LNCaP clone FGC (cell line): ENCODE data around the gene KDELR3.

Experiments used
- DNase-seq: peaks from one replicate; pipeline ENCODE4 v3.0.0-alpha.2; 2011; ENCODE audit warnings: low read depth
- H3K4me3 ChIP-seq: 2 replicates; pipeline ENCODE4 v1.5.1; 2011; ENCODE audit warnings: mild to moderate bottlenecking, low read depth, low read length, control low read depth
- CTCF ChIP-seq: IDR thresholded peaks from 2 replicates; pipeline ENCODE4 v1.5.1; 2012; ENCODE audit warnings: mild to moderate bottlenecking; ENCODE audit not compliant: control insufficient read depth, insufficient read depth; ENCODE audit errors: extremely low read depth

The KDELR3 gene

DNA sequence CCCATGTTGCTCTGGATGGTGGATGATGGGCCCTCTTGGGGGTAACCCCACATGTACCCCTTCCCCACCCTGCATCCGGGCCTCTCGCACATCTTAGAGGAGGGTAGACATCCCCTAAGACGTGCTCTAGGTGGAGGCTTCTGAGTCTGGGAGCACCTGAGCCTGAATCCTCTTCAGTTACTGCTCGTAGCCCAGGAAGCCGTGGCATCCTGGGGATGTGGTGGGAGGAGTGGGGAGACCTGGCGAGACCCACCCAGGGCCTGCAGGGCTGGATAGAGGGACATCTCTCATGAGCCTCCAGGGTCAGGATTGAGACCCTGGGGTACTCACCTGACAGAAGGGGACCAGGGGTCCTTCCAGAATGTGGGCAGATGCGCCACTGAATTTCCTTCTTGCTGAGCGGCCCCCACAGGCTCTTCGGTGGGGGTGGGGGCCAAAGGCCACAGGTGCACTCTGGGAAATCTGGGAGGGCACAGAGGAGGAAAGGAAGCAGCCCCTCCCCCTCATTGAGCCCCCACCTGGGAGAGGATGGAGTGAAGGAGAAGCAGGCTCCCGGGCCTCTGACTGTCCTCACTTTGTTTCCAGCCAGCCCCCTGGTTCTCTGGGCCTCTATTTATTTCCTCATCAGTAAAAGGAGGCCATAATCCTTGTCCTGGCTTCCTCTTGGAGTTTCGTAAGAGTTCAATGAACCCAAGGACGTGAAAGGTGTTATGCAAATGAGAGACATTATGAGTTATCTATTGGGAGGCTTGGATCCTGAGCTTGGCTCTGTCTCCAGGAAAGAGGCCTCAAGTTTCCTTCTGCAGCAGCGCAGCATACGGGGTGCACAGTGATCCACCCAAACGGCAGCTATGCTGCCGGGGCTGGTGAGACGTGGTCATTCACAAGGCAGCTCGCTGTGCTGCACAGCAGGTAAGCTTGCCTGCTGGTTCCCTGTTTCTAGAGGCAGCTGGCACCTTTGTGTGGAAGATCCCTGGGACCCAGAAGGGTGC lies 44.1 kb upstream of the KDELR3 start:
- TF ChIP-seq CTCF, result no peak
- H3K4me3 ChIP-seq, result no peak overlapping the region
- DNase-seq, result no peak

DNA sequence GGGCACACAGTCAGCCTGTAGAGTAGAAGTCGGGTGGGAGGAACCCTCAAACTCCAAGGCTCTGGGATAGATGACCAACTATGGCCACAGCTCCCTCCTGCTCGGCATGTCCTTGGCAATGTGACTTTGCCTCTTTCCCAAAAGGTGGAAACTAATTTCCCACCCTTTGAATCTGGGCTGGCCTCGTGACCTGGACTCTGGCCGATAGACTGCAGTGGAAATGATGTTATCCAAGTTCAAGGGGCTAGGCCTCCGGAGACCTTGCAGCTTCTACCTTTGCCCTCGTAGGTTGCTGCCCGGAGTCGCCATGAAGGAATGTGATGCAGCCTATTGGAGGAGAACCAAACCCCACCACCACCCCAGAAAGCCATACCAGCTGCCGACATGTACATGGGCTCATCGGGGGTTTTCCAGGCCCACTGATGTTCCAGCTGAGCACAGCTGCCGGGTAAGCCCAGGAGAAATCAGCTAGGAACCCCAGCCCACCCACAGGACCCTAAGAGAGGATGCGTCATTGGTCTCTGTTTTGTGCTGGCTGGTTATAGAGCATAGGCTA lies 43.3 kb upstream of the KDELR3 start:
- no peak overlapping the region for H3K4me3 ChIP-seq
- DNase-seq, result no peak
- no peak for TF ChIP-seq CTCF

DNA sequence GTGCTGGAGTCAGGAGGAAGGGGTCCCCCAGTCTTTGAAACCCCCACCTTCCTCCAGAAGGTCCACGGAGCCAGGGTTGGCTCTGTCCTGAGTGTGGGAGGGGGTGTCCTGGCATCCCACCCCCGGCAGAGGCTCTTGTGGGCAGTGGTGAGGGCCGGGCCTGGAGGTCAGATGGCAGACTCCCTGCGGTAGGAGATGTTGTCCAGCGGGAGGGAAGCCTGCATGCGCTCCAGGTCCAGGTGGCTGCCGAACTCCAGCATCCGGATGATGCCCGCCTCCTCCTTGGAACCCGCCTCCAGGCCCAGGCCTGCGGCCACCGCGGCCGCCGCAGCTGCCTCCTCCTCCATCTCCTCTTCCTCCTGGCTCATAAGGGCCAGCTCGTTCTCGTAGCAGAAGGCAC lies 41.3 kb upstream of the KDELR3 start:
- H3K4me3 ChIP-seq, result no peak overlapping the region
- no peak for DNase-seq
- no peak for TF ChIP-seq CTCF

GRCh38 chr22:38427465-38427864 lies 40.4 kb upstream of the KDELR3 start:
- H3K4me3 ChIP-seq, result no peak overlapping the region
- no peak for TF ChIP-seq CTCF
- no peak for DNase-seq

DNA sequence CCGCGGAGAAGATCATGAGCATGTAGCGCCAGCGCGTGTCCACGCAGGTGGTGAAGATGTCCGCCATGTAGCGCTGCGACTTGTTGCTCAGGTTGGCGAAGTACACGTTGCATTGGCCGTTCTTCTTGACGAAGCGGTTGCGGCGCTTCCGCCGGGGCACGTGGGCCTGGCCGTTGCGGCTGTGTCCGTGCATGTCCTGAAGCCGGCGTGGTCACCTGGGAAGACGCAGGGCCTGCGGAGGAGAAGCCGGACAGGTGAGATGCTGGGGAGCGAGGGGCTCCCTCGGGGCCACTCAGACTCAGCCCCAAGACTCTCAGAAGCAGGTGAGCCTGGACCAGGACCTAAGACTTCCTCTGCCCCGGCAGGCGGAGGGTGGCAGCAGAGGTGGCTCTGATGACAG lies 40.0 kb upstream of the KDELR3 start:
- no peak for TF ChIP-seq CTCF
- DNase-seq, result no peak
- H3K4me3 ChIP-seq, result no peak overlapping the region

GRCh38 chr22:38428714-38429113 lies 39.2 kb upstream of the KDELR3 start:
- no peak for DNase-seq
- no peak for TF ChIP-seq CTCF
- H3K4me3 ChIP-seq, result no peak overlapping the region
